ENCODE results near the gene DPYSL4. TPM values are rescaled to one million over a fixed set of nuclear protein-coding genes. Genes with fewer than 3 reads are reported as not detected.

Gene DPYSL4
- total RNA-seq, 1 donor from 2014 or later = 17.7 TPM

GRCh38 chr10:132204078-132204780, 17.5 kb downstream of the DPYSL4 start:
- TF ChIP-seq CTCF (IDR thresholded peaks at IDR 0.05) = no peak
- TF ChIP-seq EZH2 (IDR thresholded peaks at IDR 0.05) = no peak
- no peak for TF ChIP-seq EZH2phosphoT487 (IDR thresholded peaks at IDR 0.05)
- Histone ChIP-seq H3F3A (ENCODE audit: low read depth) (no peaks in the 10 kb centered on the region), H3K79me2 (ENCODE audit: low read depth) (no peaks in the 10 kb centered on the region), H3K4me2 (no peak overlapping the region), H3K4me3 (no peak overlapping the region), H3K36me3 (no peaks in the 10 kb centered on the region), H3K27me3 (no peaks in the 10 kb centered on the region), H3K9me3 (ENCODE audit: low read depth) (no peaks in the 10 kb centered on the region), H3K9ac (no peak overlapping the region), H3K4me1 (no peaks in the 10 kb centered on the region), H3K27ac (no peak overlapping the region), H4K20me1 (ENCODE audit: low read depth) (no peaks in the 10 kb centered on the region), H2AFZ (replicated peaks) (no peak overlapping the region)
- Mint-ChIP-seq H3K9me3 (no peaks in the 10 kb centered on the region), H3K36me3 (no peaks in the 10 kb centered on the region), H3K4me3 (no peak overlapping the region), H3K27ac (no peak overlapping the region), H3K4me1 (no peaks in the 10 kb centered on the region), H3K27me3 (ENCODE audit: insufficient read depth, low read depth) (peaks cover 6% of the 10 kb centered on the region)
- DNase-seq (ENCODE audit: low spot score) = no peak

GRCh38 chr10:132204781-132205473, 18.2 kb downstream of the DPYSL4 start:
- no peaks in the 10 kb centered on the region for H3K9me3 ChIP-seq (ENCODE audit: low read depth)
- Mint-ChIP-seq H3K36me3 (no peaks in the 10 kb centered on the region), H3K27me3 (ENCODE audit: insufficient read depth, low read depth) (peaks cover 6% of the 10 kb centered on the region), H3K4me3 (no peak overlapping the region), H3K4me1 (no peaks in the 10 kb centered on the region), H3K9me3 (no peaks in the 10 kb centered on the region), H3K27ac (no peak overlapping the region)
- no peak overlapping the region for H3K27ac ChIP-seq
- no peaks in the 10 kb centered on the region for H3K4me1 ChIP-seq
- no peak for DNase-seq (ENCODE audit: low spot score)
- no peak overlapping the region for H3K9ac ChIP-seq
- no peaks in the 10 kb centered on the region for H3K36me3 ChIP-seq
- TF ChIP-seq CTCF (IDR thresholded peaks at IDR 0.05) = peak; percentile 15
- TF ChIP-seq EZH2phosphoT487 (IDR thresholded peaks at IDR 0.05) = no peak
- H3K79me2 ChIP-seq (ENCODE audit: low read depth) = no peaks in the 10 kb centered on the region
- H3K4me3 ChIP-seq = no peak overlapping the region
- no peak overlapping the region for H3K4me2 ChIP-seq
- H3F3A ChIP-seq (ENCODE audit: low read depth) = no peaks in the 10 kb centered on the region
- no peak overlapping the region for H2AFZ ChIP-seq (replicated peaks)
- H3K27me3 ChIP-seq = no peaks in the 10 kb centered on the region
- H4K20me1 ChIP-seq (ENCODE audit: low read depth) = no peaks in the 10 kb centered on the region

DNA sequence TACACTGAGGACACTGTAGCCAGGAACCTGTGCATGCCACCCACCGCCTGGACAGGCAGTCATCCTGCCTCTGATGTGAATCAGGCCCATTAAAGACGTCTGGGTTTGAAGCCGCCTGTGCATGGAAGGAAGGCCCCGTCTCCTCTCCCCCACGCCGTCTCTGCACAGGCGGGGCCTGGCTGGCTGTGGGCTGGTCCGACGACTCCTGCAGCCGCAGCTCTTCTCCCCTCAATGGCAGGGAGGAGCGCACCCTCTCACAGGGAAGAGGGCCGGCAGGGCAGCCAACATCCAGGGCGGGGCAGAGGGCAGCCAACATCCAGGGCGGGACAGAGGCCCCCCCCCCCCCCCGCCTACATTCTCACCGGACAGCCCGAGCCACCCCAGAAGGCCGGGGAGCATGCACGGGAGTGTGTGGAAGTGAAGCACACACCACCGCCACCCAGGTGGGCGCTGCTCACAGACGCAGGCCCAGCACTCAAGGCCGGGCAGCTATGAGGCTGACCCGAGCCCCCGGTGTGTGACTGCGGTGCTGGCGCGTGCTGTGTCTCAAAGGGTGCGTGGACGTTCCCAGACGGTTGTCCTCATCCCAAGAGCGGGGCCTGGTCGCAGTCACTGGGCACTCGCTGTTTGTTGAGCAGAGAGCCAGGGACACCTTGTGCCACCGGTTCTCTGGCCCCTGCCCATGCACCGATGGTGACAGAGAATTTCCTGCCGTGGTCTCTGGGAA, 19.1 kb downstream of the DPYSL4 start:
- H4K20me1 ChIP-seq (ENCODE audit: low read depth) = no peaks in the 10 kb centered on the region
- H3F3A ChIP-seq (ENCODE audit: low read depth) = no peaks in the 10 kb centered on the region
- DNase-seq (ENCODE audit: low spot score) = no peak
- Mint-ChIP-seq H3K36me3 (no peaks in the 10 kb centered on the region), H3K27ac (no peak overlapping the region), H3K9me3 (no peaks in the 10 kb centered on the region), H3K4me1 (no peaks in the 10 kb centered on the region), H3K4me3 (no peak overlapping the region), H3K27me3 (ENCODE audit: insufficient read depth, low read depth) (peaks cover 6% of the 10 kb centered on the region)
- H3K9ac ChIP-seq = no peak overlapping the region
- no peak overlapping the region for H3K4me2 ChIP-seq
- no peaks in the 10 kb centered on the region for H3K36me3 ChIP-seq
- H3K9me3 ChIP-seq (ENCODE audit: low read depth) = no peaks in the 10 kb centered on the region
- H3K27ac ChIP-seq = no peak overlapping the region
- H3K4me1 ChIP-seq = no peaks in the 10 kb centered on the region
- H3K79me2 ChIP-seq (ENCODE audit: low read depth) = no peaks in the 10 kb centered on the region
- no peak overlapping the region for H2AFZ ChIP-seq (replicated peaks)
- H3K4me3 ChIP-seq = no peak overlapping the region
- TF ChIP-seq CTCF (IDR thresholded peaks at IDR 0.05) = no peak
- no peak for TF ChIP-seq EZH2 (IDR thresholded peaks at IDR 0.05)
- TF ChIP-seq EZH2phosphoT487 (IDR thresholded peaks at IDR 0.05) = no peak
- H3K27me3 ChIP-seq = no peaks in the 10 kb centered on the region
